SK-N-DZ (cell line): Measurements from ENCODE around the gene BORCS5.
A peak's percentile ranks its signal among the peaks of the same experiment; 100 is the strongest.
"Not testable (repeated sequence)": the region's sequence is repeated elsewhere in the genome, so short reads cannot be mapped to it uniquely, and the experiment has no call there.

ENCODE experiments used
- DNase-seq: peaks from one replicate; pipeline ENCODE4 v3.0.0-alpha.2; 2015; ENCODE audit warnings: low spot score

BORCS5 gene

DNA sequence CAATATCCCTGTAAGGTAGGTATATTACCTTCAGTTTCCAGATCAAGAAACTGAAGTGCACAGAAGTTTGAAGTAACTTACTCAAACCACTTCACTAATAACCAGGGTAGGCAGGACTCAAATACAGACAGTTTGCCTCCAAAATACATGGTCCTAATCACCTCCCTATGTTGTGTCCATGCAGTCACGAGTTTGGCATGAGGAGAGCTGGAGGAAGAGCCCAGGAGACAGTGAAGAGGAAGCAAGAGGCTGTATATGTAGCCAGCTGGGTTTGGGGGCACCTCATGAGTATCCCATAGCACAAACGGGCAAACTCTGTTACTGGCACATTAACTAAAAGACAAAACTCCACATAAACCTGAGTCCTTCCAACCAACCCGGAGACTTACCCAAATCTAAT lies 126.6 kb downstream of the BORCS5 start:
- no peak for DNase-seq

DNA sequence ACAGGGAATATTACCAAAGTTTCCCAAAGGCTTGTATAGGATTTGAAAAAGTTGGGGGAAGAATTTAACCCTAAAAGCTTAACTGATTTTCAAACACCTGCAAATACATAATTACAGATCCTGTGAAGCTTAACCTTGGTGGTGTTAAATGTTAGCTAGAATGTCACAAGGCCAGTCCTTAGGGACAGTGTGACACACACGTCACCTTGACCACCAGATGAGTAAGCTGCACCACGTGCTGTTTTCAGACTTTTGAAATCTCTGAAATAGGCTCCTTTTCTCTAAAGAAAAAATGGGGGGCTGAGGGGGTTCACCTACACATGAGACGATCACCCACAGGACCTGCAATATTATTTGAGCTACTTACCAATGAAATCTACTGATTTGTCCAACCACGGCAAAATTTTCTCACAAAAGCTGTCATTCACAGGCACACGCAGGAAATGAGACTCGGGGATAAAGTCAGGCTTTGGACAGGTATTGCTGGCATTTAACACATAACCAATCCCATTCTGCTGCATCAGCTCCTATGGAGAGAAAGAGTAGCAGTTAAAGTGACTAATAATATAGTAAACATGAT lies 129.9 kb downstream of the BORCS5 start:
- no peak for DNase-seq

DNA sequence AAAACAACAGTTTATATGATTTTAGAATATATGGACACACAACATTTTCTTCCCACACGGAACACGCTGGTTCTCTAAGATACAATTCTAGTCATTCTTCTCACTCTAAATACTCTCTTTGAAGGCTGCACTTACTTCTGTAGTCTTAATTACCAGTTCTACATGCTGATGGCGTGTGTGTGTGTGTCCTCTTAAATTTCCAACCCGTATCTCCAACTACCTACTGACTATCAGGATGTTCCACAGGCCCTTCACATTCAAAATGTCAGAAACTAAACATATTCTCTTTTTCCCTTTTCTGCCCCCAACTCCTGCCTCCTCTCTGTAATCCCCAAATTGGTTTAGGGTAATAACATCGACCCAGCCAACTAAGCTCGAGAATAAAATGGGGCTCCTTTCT lies 130.6 kb downstream of the BORCS5 start:
- no peak for DNase-seq

DNA sequence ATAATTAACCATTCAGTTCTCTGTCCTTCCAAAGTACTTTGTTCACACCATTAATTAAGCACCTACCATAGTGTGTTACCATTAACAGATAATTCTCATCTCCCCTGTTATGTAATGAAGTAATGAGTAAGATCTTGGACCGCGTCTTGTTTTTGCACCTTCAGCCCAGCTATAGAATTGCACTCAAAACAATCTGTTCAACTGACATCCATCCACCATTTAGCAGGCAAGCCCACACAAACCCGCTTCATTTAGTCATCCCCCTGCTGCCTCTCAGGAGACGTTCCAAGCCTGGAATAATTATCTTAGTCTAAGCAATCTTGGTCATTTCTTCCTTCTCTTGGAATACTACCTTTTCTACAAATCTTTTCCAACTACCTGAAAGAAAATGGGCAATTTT lies 131.4 kb downstream of the BORCS5 start:
- DNase-seq, result no peak

DNA sequence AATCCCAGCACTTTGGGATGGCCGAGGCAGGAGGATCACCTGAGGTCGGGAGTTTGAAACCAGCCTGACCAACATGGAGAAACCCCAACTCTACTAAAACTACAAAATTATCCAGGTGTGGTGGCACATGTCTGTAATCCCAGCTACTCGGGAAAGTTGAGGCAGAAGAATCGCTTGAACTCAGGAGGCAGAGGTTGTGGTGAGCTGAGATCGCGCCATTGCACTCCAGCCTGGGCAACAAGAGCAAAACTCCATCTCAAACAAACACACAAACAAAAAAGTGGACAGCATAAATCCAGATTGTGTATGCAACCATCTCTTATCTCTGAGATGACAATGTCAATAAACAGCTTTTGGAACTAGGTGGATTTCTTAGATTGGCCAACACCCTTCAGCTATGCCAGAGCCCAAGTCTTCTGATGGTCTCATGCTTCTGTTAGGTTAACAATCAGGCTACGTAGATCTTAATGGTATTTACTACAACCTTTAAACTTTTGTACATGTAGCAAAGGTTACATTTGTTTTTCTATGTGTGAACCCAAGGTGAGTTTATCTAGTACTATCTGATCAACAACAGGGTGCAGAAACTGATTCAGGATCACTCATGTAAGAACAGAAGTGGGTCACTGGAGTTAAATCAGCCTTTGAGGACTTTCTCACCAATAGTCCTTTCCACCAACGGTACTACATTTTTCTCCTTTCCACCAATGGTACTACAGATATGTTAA lies 132.1 kb downstream of the BORCS5 start:
- DNase-seq, result no peak

DNA sequence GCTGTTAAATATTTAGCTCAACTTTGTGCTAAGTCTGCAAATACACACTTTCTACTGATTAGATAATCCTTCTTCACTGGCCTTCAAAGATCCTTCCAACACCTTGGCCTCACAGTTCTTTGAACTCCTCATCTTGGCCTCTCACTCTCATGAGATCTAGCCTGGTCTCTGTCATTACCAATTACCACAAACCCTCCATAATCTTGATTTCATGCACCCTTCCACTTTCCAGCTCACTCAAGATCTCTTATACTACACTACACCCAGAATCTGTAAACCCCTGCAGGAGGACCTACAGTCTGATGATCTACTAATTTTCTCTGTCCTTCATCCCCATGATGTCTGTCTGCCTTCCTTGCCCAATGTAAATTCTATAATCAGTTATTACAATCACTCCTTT lies 134.7 kb downstream of the BORCS5 start:
- DNase-seq, result no peak

DNA sequence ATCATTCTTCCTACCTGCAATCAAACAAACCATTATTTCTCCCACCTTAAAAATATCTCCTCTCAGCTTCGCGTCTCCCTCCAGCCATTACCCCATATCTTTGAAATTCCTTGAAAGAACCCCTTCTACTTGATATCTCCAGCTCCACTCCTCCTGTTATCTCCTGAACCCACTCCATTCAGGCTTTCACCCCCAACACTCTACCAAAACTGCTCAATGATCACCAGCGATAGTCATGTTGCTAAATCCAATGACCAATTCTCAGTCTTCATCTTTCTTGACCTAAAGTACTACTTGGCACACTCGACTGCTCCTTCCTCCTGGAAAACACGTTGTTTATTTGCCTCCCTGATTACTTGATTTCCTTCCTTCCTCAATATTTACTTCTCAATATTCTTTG lies 135.7 kb downstream of the BORCS5 start:
- no peak for DNase-seq

DNA sequence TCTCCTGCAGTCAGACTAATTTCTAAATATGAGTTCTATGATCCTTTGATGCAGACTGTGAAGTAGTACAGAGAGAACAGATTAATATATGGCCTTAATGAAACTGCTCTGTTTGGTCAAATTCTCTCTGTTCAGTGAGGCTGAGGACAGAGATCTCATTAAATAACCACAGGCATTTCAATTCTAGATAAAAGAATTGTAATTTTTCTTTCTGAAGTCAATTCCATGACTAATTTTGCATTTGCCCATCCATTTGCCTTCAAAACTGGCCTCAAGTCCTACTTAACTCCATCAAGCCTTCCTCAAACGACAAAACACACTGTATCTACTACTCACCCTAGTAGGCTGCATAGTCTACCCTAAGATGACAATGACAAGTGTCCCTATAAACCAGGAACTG lies 138.7 kb downstream of the BORCS5 start:
- DNase-seq, result no peak

DNA sequence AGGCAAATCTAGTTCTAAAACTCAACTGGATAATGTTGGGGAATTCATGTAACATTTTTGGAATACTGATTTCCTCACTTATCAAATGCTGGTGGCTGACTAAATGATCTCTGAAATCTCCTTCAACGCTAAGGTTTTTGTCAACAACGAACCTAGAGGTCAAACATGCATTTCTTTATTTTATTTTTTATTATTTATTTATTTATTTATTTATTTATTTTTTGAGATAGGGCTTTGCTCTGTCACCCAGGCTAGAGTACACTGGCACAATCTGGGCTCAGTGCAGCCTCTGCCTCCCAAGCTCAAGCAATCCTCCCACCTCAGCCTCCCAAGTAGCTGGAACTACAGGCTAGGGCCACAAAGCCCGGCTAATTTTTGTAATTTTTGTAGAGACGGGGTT lies 141.3 kb downstream of the BORCS5 start:
- no peak for DNase-seq

DNA sequence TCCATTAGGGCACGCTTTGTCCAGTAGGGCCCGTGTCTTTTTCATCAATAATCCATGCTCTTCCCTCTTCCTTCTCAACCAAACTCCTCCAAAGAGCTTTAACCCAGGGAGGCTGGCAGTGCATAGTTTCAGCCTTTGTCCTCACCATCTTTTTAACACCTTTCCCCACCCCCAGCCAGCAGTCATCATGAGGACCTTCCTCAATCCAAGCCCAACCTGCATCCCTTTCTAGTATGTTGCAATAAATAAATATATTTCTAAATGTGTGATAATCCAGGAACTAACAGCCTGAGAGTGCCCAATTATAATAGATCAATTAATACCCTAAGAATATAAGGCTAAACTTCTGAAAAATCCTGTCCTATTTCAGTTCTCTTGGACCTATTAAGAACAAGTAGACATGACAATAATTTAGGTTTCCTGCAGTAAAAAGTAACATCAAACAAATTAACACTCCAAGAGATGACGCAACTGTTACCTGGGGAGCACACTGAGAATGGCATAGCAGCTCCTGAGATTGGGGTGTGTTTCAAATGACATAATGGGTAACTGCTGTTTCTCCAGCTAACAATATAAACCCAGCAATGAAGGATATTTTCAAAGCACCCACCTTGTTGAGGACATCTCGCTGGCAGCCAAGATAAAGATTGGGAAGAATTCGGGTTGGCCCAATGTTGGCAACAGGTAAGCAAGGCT lies 143.2 kb downstream of the BORCS5 start:
- no peak for DNase-seq

DNA sequence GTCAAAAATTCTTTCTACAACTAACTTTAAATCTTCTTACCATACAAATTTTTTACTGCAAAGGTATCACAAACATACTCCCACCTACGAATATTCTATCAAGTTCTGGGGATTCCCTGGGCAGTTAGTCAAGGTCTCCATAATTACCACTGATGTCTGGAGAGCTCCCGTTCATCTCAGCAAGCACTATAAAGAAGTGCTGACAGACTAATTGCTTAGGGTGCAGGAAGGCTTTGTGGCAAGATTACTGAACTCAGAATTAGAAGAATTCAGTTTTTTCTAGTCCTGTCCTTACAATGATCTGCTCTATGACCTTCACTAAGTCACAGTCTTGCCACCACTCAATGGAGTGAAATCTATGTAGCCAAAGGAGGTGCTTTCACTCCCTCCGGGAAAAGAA lies 144.2 kb downstream of the BORCS5 start:
- DNase-seq, result no peak

DNA sequence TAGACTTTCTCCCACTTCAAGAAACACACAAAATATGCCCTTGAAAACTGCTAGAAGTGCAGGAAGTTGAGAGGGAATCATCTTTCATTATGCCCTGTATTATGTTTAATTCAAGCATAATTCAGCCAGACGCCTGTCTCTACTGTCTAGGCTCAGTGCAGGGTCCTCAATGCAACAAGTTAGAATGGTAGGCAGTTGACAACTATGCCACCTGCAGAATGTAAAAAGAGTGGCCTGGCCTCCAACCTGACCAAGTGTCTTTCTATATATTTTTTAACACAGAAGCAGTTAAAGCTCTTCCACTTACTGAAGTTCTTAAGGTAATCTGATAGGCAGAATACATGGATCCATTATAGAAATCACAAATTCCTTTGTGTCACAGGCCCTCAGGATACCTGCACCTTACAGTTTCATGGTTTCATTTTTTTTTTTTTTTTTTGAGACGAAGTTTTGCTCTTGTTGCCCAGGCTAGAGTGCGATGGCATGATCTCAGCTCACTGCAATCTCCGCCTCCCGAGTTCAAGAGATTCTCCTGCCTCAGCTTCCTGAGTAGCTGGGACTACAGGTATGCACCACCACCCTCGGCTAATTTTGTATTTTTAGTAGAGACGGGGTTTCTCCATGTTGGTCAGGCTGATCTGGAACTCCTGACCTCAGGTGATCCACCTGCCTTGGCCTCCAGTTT lies 145.4 kb downstream of the BORCS5 start:
- DNase-seq, result not testable (repeated sequence)

DNA sequence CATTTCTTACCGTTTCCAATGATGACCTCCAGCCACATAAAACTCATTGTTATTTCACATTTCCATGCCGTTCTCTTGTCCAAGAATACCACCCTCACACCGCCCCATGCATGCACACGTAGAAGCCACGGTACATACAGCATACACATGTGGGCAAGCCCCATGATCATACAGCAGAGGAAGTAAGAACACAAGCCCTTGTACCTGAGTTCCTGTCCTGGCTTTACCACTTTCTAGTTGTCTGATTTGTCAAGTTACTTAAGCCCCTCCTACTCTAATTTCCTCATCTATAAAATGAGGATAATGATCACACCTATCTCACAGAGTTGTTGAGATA lies 145.9 kb downstream of the BORCS5 start:
- DNase-seq, result no peak

DNA sequence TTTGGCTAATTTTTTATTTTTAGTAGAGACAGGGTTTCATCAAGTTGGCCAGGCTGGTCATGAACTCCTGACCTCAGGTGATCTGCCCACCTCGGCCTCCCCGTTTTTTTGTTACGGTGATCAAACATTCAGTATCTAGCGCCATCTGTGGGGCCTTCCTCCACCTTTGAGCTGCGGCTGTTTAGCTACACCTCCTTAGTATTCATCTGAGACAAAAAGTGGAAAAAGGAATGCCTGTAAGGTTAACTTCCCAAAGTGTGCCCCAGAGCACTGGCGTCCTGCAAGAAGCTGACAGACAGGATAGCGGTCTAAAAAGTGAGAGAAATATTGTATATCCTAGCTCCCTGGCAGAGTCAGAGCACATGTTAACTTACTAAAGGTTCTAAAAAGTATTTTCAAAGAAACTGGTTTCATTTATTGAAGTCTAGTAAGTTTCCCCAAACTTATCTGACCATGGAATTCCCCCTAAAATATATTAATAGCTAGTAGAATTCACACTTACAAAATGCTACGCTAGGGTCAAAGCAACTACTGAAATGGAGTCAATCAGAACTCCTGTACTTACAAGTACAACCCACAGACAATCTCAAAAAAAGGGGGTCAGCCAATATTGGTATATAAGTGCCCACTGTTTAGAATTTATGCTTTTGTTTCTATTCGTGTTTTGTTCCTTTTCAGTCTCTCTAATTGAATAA lies 146.7 kb downstream of the BORCS5 start:
- no peak for DNase-seq

DNA sequence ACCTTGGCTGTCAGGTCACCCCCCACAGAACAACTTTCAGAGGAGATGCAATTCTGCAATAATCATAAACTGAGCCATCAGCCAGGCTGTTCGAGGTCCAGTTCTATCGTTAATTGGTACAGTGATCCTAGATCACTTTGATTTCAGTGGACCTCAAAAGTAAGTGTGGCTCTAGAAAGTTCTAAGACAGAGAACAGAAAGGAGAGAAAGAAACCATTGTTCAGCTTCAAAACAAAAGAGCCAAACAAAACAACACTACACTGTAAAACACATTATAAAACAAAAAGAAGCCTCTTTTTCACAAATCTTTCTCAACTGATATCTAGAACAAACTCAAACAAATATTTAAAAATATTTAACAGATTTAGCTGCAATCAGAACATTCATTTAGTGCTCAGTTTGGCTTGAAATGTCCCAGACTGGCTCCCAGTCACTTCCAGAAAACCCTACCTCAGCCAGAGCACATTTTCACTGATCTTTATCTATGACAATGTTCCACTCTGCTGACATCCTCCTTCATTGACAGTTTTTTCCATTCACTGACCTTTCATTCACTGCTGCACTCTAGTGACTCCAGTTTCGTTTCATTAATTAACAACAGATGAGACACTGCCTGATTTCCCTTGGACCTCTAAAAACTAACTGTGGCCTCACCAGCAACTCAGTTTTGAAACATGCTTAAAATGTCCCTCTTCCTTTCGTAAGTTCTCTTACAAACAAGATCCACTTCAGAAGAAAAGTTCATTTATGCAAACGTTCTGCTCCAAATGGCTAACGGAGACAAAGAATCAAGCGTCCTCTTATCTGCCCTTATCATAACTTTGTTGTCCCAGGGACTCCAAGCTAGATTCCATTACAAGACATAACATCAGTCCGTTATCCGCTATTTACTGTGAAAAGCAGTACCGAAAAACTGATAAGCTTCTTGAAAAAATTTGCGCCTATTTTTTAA lies 148.9 kb downstream of the BORCS5 start:
- DNase-seq, result peak; percentile 81

DNA sequence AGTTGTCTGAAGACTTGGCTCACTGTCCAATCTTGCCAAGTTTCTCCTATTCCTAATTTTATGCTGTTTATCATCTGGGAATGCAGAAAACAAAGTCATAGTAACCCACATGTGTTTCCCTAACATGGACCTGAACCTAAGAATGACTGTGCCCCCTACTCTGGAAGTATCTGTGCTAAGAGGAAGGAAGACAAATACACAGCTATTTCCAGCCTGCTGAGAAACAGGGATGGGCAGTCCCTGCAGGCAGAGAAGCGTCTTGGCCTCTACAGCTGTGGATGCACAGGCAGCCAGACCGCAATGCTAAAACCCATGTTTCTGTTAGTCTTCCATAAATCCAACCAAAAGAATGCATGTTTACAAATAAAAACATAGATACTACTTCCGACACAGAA lies 149.6 kb downstream of the BORCS5 start:
- peak; percentile 18 for DNase-seq

DNA sequence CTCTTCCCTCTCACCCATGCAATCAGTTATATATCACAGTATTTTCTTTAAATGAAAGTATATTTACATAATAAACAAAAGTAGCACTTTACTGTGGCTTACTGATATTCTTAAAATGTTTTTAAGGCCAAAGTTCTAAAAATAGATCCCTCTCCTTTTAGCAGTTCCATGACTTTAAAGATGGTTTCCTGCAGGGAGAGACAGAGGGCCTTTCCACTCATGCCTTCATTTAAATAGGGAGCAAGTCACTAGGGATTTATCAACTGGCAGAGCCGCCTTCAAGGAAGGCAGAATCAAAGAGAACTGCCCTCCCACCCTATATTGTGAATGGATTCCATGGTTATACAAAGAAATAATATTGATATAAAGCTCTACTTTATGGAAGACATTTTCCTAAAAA lies 150.2 kb downstream of the BORCS5 start:
- DNase-seq, result no peak

DNA sequence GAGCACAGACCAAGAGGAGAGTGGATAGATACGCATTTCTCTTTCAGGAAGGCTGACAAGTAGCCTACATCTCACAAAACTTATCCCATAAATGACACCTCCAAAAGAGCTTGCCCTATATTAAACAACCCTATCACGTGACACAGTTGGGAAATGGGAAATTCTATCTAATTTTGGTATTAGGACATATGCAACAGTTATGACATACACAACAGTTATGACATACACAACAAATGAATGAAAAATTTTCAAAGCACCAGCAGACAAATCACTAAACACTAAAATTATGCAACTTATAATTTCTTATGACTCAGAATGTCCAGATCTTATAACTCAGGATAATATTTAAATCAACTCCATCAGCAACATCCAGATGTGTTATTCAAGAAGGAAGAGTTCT lies 151.7 kb downstream of the BORCS5 start:
- DNase-seq, result no peak

DNA sequence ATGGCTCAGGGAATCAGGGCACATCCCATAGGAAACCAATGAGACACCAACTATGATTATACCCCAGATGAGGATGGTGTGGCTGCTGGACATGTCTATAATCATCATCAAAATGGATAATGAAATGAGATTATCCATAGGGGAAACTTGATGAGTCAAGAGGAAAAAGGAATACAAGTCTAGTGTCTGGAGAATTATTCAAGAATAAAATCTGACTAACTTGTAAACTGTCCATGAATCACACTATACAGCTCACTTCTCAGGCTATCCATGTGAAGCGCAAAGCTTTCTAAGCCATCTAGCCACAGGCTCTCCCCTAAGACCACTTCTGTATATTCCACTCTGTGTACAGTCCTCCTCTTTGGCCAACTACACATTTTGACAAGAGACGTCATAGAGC lies 153.3 kb downstream of the BORCS5 start:
- DNase-seq, result no peak

DNA sequence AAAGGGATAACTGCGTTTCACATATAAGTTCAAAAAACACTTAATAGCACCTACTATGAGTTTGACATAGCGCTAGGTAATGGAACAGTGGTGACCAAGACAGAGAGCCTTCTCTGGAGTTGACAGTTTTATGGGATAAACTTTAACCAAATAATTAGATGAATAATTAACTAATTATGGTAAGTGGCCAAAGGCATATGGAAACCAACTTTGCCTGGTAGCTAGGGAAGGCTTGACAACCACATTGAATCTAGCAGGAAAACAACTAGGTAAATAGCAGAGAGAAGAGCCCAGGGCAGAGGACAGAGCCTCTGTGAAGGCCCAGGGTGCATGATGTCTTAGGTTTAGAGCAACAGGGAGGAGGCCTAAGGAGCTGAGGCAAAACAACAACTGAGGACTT lies 153.7 kb downstream of the BORCS5 start:
- no peak for DNase-seq
